ENCODE data around the gene PRCD. TPM values are rescaled to one million over a fixed set of nuclear protein-coding genes. Genes with fewer than 3 reads are reported as not detected.

Gene PRCD
- total RNA-seq, 1 donor = 4.2 TPM

DNA sequence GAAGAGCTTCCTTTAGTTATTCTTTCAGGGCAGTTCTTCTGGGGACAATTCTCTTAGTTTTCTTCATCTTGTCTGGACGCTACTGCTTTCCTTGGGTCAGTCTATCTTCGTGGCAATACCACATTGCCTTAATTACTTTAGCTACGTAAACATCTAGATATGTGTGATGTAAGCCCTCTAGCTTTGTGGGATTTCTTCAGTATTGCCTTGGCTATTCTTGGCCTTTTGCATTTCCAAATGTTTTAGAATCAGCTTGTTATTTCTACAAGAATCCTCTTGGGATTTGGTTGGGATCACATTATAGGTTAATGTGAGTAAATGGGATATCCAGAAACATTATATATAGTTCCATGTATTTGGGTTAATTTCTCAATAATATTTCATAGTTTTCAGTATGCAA lies 54.8 kb downstream of the PRCD start:
- DNase-seq (ENCODE audit: low read depth) = no peak
- TF ChIP-seq, protein P1, sequence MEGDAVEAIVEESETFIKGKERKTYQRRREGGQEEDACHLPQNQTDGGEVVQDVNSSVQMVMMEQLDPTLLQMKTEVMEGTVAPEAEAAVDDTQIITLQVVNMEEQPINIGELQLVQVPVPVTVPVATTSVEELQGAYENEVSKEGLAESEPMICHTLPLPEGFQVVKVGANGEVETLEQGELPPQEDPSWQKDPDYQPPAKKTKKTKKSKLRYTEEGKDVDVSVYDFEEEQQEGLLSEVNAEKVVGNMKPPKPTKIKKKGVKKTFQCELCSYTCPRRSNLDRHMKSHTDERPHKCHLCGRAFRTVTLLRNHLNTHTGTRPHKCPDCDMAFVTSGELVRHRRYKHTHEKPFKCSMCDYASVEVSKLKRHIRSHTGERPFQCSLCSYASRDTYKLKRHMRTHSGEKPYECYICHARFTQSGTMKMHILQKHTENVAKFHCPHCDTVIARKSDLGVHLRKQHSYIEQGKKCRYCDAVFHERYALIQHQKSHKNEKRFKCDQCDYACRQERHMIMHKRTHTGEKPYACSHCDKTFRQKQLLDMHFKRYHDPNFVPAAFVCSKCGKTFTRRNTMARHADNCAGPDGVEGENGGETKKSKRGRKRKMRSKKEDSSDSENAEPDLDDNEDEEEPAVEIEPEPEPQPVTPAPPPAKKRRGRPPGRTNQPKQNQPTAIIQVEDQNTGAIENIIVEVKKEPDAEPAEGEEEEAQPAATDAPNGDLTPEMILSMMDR (IDR thresholded peaks at IDR 0.05; ENCODE audit: insufficient read depth, low read length) = no peak
- H3K4me3 ChIP-seq (ENCODE audit: low read depth, low read length) = no peak overlapping the region

Small RNA genes lying within 50 kb of the gene (small RNA-seq; reads per million reads assigned to genes)
- gene SNORD1A (not detected), gene SNORD1B (1,055 reads per million, percentile 99 among the genes with 10 or more reads in this experiment)

Other genes with a start within 250 kb of the PRCD start
- gene QRICH2, start 231.8 kb upstream of the PRCD start, total RNA-seq (ENCODE audit: low replicate concordance) = 1.8 and 2.2 TPM in 2 replicates
- 48.1 and 57.9 TPM in 2 replicates for gene PRPSAP1, start 186.1 kb upstream of the PRCD start, total RNA-seq (ENCODE audit: low replicate concordance)
- gene SPHK1, start 155.4 kb upstream of the PRCD start, total RNA-seq (ENCODE audit: low replicate concordance) = 31.7 and 84.0 TPM in 2 replicates
- 13.2 and 16.3 TPM in 2 replicates for gene UBE2O, start 86.9 kb upstream of the PRCD start, total RNA-seq (ENCODE audit: low replicate concordance)
- gene AANAT, start 72.4 kb upstream of the PRCD start, total RNA-seq (ENCODE audit: low replicate concordance) = not detected in 2 replicates
- 1.4 and 2.6 TPM in 2 replicates for gene RHBDF2, start 38.6 kb upstream of the PRCD start, total RNA-seq (ENCODE audit: low replicate concordance)
- 25.9 and 35.2 TPM in 2 replicates for gene CYGB, start 2.3 kb upstream of the PRCD start, total RNA-seq (ENCODE audit: low replicate concordance)
- gene ST6GALNAC2, start 45.8 kb downstream of the PRCD start, total RNA-seq (ENCODE audit: low replicate concordance) = 0.63 TPM in 1 of 2 replicates, not detected in the other
- gene ST6GALNAC1, start 103.7 kb downstream of the PRCD start, total RNA-seq (ENCODE audit: low replicate concordance) = not detected in 2 replicates
- gene MXRA7, start 170.9 kb downstream of the PRCD start, total RNA-seq (ENCODE audit: low replicate concordance) = 166 and 287 TPM in 2 replicates
- 10.8 and 18.1 TPM in 2 replicates for gene JMJD6, start 186.6 kb downstream of the PRCD start, total RNA-seq (ENCODE audit: low replicate concordance)
- gene METTL23, start 186.8 kb downstream of the PRCD start, total RNA-seq (ENCODE audit: low replicate concordance) = 17.9 and 29.1 TPM in 2 replicates
- 62.8 and 109 TPM in 2 replicates for gene SRSF2, start 197.3 kb downstream of the PRCD start, total RNA-seq (ENCODE audit: low replicate concordance)
- gene MFSD11, start 198.1 kb downstream of the PRCD start, total RNA-seq (ENCODE audit: low replicate concordance) = 33.4 and 40.5 TPM in 2 replicates

Data from fibroblast of the aortic adventitia (primary cell).